Measurements from ENCODE around the gene ALAD.

GRCh38 chr9:113389451-113389850, 11.6 kb downstream of the ALAD start:
- TF ChIP-seq CTCF (IDR thresholded peaks at IDR 0.05) = no peak
- TF ChIP-seq POLR2A (IDR thresholded peaks at IDR 0.05) = no peak
